Iris pigment epithelial cell (primary cell): ENCODE results near the gene EMP1.
A peak's percentile ranks its signal among the peaks of the same experiment; 100 is the strongest.

Experiments used
- DNase-seq: peaks from one replicate; pipeline ENCODE4 v3.0.0-alpha.2; 2011; ENCODE audit warnings: low read depth

Gene EMP1

GRCh38 chr12:13197526-13198143 lies 1.1 kb downstream of the EMP1 start:
- DNase-seq = no peak

GRCh38 chr12:13198241-13198640 lies 1.7 kb downstream of the EMP1 start:
- DNase-seq = no peak

GRCh38 chr12:13198876-13199275 lies 2.4 kb downstream of the EMP1 start:
- no peak for DNase-seq

- no peak for DNase-seq
Measured at GRCh38 chr12:13199592-13199991, 3.1 kb downstream of the EMP1 start.

- DNase-seq = no peak
Measured at GRCh38 chr12:13200841-13201240, 4.3 kb downstream of the EMP1 start.

- DNase-seq = no peak
Measured at GRCh38 chr12:13203034-13203922, 6.8 kb downstream of the EMP1 start.

GRCh38 chr12:13204428-13204827 lies 7.9 kb downstream of the EMP1 start:
- peak; percentile 86 for DNase-seq

GRCh38 chr12:13205809-13206559 lies 9.5 kb downstream of the EMP1 start:
- DNase-seq = peak; percentile 99

GRCh38 chr12:13206560-13206897 lies 10.0 kb downstream of the EMP1 start:
- no peak for DNase-seq

GRCh38 chr12:13208533-13209435 lies 12.3 kb downstream of the EMP1 start:
- DNase-seq = peak; percentile 71

GRCh38 chr12:13209436-13210235 lies 13.1 kb downstream of the EMP1 start:
- peak; percentile 56 for DNase-seq

GRCh38 chr12:13210236-13211190 lies 14.0 kb downstream of the EMP1 start:
- DNase-seq = no peak

- DNase-seq = peak; percentile 72
Measured at GRCh38 chr12:13211191-13211858, 14.8 kb downstream of the EMP1 start.

- peak; percentile 70 for DNase-seq
Measured at GRCh38 chr12:13211859-13212664, 15.5 kb downstream of the EMP1 start.

GRCh38 chr12:13215056-13215455 lies 18.5 kb downstream of the EMP1 start:
- DNase-seq = no peak

- DNase-seq = no peak
Measured at GRCh38 chr12:13218641-13219040, 22.1 kb downstream of the EMP1 start.

- no peak for DNase-seq
Measured at GRCh38 chr12:13219320-13219719, 22.8 kb downstream of the EMP1 start.

- peak; percentile 57 for DNase-seq
Measured at GRCh38 chr12:13220838-13221237, 24.3 kb downstream of the EMP1 start.
